ENCODE results near the gene ZNF335.
A peak's percentile ranks its signal among the peaks of the same experiment; 100 is the strongest.

Gene ZNF335

GRCh38 chr20:45963059-45964005, 8.7 kb downstream of the ZNF335 start:
- H3K36me3 ChIP-seq (ENCODE audit: control insufficient read depth in 4 of 4, insufficient read depth in 4 of 4, low read length in 3 of 4): peaks cover 41 to 89% (median 70%) of the 10 kb centered on the region in 4 experiments
- DNase-seq: peak; percentile 44 to 75 (median 69)
- H3K27ac ChIP-seq (ENCODE audit: insufficient read depth in 1 of 2, low read depth in 1 of 2, low read length in 2 of 2, poor library complexity in 1 of 2, severe bottlenecking in 2 of 2): no peak overlapping the region
- ChIA-PET CTCF (interaction anchor here (0.9 to 9.8 kb wide), 18 partner anchors 9 to 164 kb away, joined by 3 to 75 read pairs (median 6); partner anchors contain the start of genes CTSA, NEURL2 and PCIF1), POLR2A (no interaction called here)
- no peaks in the 10 kb centered on the region for H3K27me3 ChIP-seq (replicated peaks in 2 of 5; ENCODE audit: control insufficient read depth in 4 of 5, insufficient read depth in 5 of 5, low read length in 4 of 5)
- no peaks in the 10 kb centered on the region for H3K9me3 ChIP-seq (ENCODE audit: control extremely low read depth in 1 of 5, control insufficient read depth in 4 of 5, insufficient read depth in 2 of 5, low read depth in 1 of 5, low read length in 4 of 5)
- 94% methylated on average over 22 of the region's 34 CpGs for WGBS (ENCODE audit: insufficient coverage)
- no peak overlapping the region for H3K4me3 ChIP-seq (ENCODE audit: control insufficient read depth in 1 of 7, extremely low read depth in 1 of 7, insufficient read depth in 4 of 7, low read depth in 2 of 7, low read length in 6 of 7)
- H3K4me1 ChIP-seq (ENCODE audit: control extremely low read depth in 1 of 4, control insufficient read depth in 4 of 4, insufficient read depth in 4 of 4, low read length in 3 of 4): peaks cover 0 to 1% (median under 1%) of the 10 kb centered on the region in 4 experiments

- no peaks in the 10 kb centered on the region for H3K9me3 ChIP-seq (ENCODE audit: control extremely low read depth in 1 of 5, control insufficient read depth in 4 of 5, insufficient read depth in 2 of 5, low read depth in 1 of 5, low read length in 4 of 5)
- no peak overlapping the region for H3K27ac ChIP-seq (ENCODE audit: insufficient read depth in 1 of 2, low read depth in 1 of 2, low read length in 2 of 2, poor library complexity in 1 of 2, severe bottlenecking in 2 of 2)
- ChIA-PET CTCF (interaction anchor here (0.6 to 9.8 kb wide), 29 partner anchors 8 to 429 kb away, joined by 3 to 75 read pairs (median 5); partner anchors contain the start of genes CTSA, NEURL2, PCIF1 and TNNC2), POLR2A (interaction anchor here (0.6 kb wide), 1 partner anchor 1290 kb away, joined by 5 read pairs; no protein-coding TSS in a partner anchor)
- peaks cover 38 to 87% (median 69%) of the 10 kb centered on the region in 4 experiments for H3K36me3 ChIP-seq (ENCODE audit: control insufficient read depth in 4 of 4, insufficient read depth in 4 of 4, low read length in 3 of 4)
- H3K4me3 ChIP-seq (ENCODE audit: control insufficient read depth in 1 of 7, extremely low read depth in 1 of 7, insufficient read depth in 4 of 7, low read depth in 2 of 7, low read length in 6 of 7): no peak overlapping the region
- H3K27me3 ChIP-seq (replicated peaks in 2 of 5; ENCODE audit: control insufficient read depth in 4 of 5, insufficient read depth in 5 of 5, low read length in 4 of 5): no peaks in the 10 kb centered on the region
- WGBS (ENCODE audit: insufficient coverage): 98% methylated on average over 25 of the region's 26 CpGs
- DNase-seq: no peak
- no peaks in the 10 kb centered on the region for H3K4me1 ChIP-seq (ENCODE audit: control extremely low read depth in 1 of 4, control insufficient read depth in 4 of 4, insufficient read depth in 4 of 4, low read length in 3 of 4)
Measured at GRCh38 chr20:45962031-45962755, 9.8 kb downstream of the ZNF335 start.

- WGBS (ENCODE audit: insufficient coverage): 99% methylated on average over 10 of the region's 14 CpGs
- no peak overlapping the region for H3K4me3 ChIP-seq (ENCODE audit: control insufficient read depth in 1 of 7, extremely low read depth in 1 of 7, insufficient read depth in 4 of 7, low read depth in 2 of 7, low read length in 6 of 7)
- peaks cover 28 to 85% (median 61%) of the 10 kb centered on the region in 4 experiments for H3K36me3 ChIP-seq (ENCODE audit: control insufficient read depth in 4 of 4, insufficient read depth in 4 of 4, low read length in 3 of 4)
- DNase-seq: no peak
- POLR2A ChIA-PET: interaction anchor here (0.7 to 1.7 kb wide), 3 partner anchors 9 to 70 kb away, joined by 3 to 9 read pairs (median 4); partner anchors contain the start of genes NEURL2 and PCIF1
- no peak overlapping the region for H3K27ac ChIP-seq (ENCODE audit: insufficient read depth in 1 of 2, low read depth in 1 of 2, low read length in 2 of 2, poor library complexity in 1 of 2, severe bottlenecking in 2 of 2)
- H3K9me3 ChIP-seq (ENCODE audit: control extremely low read depth in 1 of 5, control insufficient read depth in 4 of 5, insufficient read depth in 2 of 5, low read depth in 1 of 5, low read length in 4 of 5): no peaks in the 10 kb centered on the region
- CTCF ChIA-PET: interaction anchor here (0.7 to 9.8 kb wide), 11 partner anchors 8 to 161 kb away, joined by 3 to 75 read pairs (median 8); no protein-coding TSS in a partner anchor
- no peaks in the 10 kb centered on the region for H3K4me1 ChIP-seq (ENCODE audit: control extremely low read depth in 1 of 4, control insufficient read depth in 4 of 4, insufficient read depth in 4 of 4, low read length in 3 of 4)
- no peaks in the 10 kb centered on the region for H3K27me3 ChIP-seq (replicated peaks in 2 of 5; ENCODE audit: control insufficient read depth in 4 of 5, insufficient read depth in 5 of 5, low read length in 4 of 5)
Measured at GRCh38 chr20:45959956-45960630, 11.9 kb downstream of the ZNF335 start.

DNA sequence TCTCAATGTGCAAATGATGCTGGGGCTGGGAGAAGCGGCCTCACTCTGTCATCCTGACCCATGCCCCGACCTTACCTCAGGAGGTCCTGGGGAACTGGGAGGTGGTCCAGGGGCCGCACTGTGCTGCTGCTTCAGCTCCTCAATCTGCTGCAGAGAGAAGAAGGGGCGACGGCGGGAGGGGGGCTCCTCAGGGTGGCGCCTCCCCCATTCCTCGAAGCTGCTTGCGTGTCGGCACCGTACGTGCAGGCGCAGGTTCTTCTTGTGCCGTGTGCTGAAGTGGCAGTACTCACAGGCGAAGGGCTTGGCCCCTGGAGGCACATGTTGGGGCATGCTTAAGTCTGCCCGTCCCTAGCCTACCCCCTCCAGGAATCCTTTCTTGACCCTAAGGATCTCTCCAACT, 12.9 kb downstream of the ZNF335 start:
- ChIA-PET CTCF (interaction anchor here (0.7 to 9.8 kb wide), 9 partner anchors 10 to 160 kb away, joined by 3 to 75 read pairs (median 3); no protein-coding TSS in a partner anchor), POLR2A (no interaction called here)
- peaks cover 25 to 76% (median 56%) of the 10 kb centered on the region in 4 experiments for H3K36me3 ChIP-seq (ENCODE audit: control insufficient read depth in 4 of 4, insufficient read depth in 4 of 4, low read length in 3 of 4)

GRCh38 chr20:45958593-45958992, 13.4 kb downstream of the ZNF335 start:
- Histone ChIP-seq H3K4me1 (ENCODE audit: control extremely low read depth in 1 of 4, control insufficient read depth in 4 of 4, insufficient read depth in 4 of 4, low read length in 3 of 4) (no peaks in the 10 kb centered on the region), H3K36me3 (ENCODE audit: control insufficient read depth in 4 of 4, insufficient read depth in 4 of 4, low read length in 3 of 4) (peaks cover 27 to 74% (median 54%) of the 10 kb centered on the region in 4 experiments), H3K9me3 (ENCODE audit: control extremely low read depth in 1 of 5, control insufficient read depth in 4 of 5, insufficient read depth in 2 of 5, low read depth in 1 of 5, low read length in 4 of 5) (no peaks in the 10 kb centered on the region), H3K4me3 (ENCODE audit: control insufficient read depth in 1 of 7, extremely low read depth in 1 of 7, insufficient read depth in 4 of 7, low read depth in 2 of 7, low read length in 6 of 7) (no peak overlapping the region), H3K27ac (ENCODE audit: insufficient read depth in 1 of 2, low read depth in 1 of 2, low read length in 2 of 2, poor library complexity in 1 of 2, severe bottlenecking in 2 of 2) (no peak overlapping the region), H3K27me3 (replicated peaks in 2 of 5; ENCODE audit: control insufficient read depth in 4 of 5, insufficient read depth in 5 of 5, low read length in 4 of 5) (no peaks in the 10 kb centered on the region)
- 80% methylated on average over 1 of the region's 4 CpGs for WGBS (ENCODE audit: insufficient coverage)
- DNase-seq: no peak
- ChIA-PET POLR2A (interaction anchor here (0.7 to 1.7 kb wide), 2 partner anchors 9 to 129 kb away, joined by 3 to 6 read pairs; no protein-coding TSS in a partner anchor), CTCF (interaction anchor here (0.7 to 9.8 kb wide), 6 partner anchors 10 to 160 kb away, joined by 3 to 75 read pairs (median 14); no protein-coding TSS in a partner anchor)

More for the DNA sequence above, 12.9 kb downstream of the ZNF335 start:
- no peaks in the 10 kb centered on the region for H3K9me3 ChIP-seq (ENCODE audit: control extremely low read depth in 1 of 5, control insufficient read depth in 4 of 5, insufficient read depth in 2 of 5, low read depth in 1 of 5, low read length in 4 of 5)
- WGBS (ENCODE audit: insufficient coverage): 90% methylated on average over 13 of the region's 16 CpGs
- no peak for DNase-seq
- H3K4me1 ChIP-seq (ENCODE audit: control extremely low read depth in 1 of 4, control insufficient read depth in 4 of 4, insufficient read depth in 4 of 4, low read length in 3 of 4): no peaks in the 10 kb centered on the region
- H3K27ac ChIP-seq (ENCODE audit: insufficient read depth in 1 of 2, low read depth in 1 of 2, low read length in 2 of 2, poor library complexity in 1 of 2, severe bottlenecking in 2 of 2): no peak overlapping the region
- H3K27me3 ChIP-seq (replicated peaks in 2 of 5; ENCODE audit: control insufficient read depth in 4 of 5, insufficient read depth in 5 of 5, low read length in 4 of 5): no peaks in the 10 kb centered on the region
- no peak overlapping the region for H3K4me3 ChIP-seq (ENCODE audit: control insufficient read depth in 1 of 7, extremely low read depth in 1 of 7, insufficient read depth in 4 of 7, low read depth in 2 of 7, low read length in 6 of 7)
